ENCODE data around the gene LTBP4.

LTBP4 gene

GRCh38 chr19:40581531-40581930 is 19.6 kb upstream of the LTBP4 start:
- TF ChIP-seq CTCF (conservative IDR thresholded peaks at IDR 0.05; ENCODE audit: low read depth, low read length) = no peak
- H3K27ac ChIP-seq = no peak overlapping the region

GRCh38 chr19:40582467-40582866 is 18.7 kb upstream of the LTBP4 start:
- Histone ChIP-seq H3K9ac (no peak overlapping the region), H3K4me3 (IDR thresholded peaks at IDR 0.05; ENCODE audit: insufficient read depth, low read depth, low read length) (no peak overlapping the region)
- no peak for TF ChIP-seq CTCF (conservative IDR thresholded peaks at IDR 0.05; ENCODE audit: low read depth, low read length)

More at GRCh38 chr19:40581531-40581930, 19.6 kb upstream of the LTBP4 start:
- Histone ChIP-seq H3K27me3 (ENCODE audit: insufficient read depth, low read depth) (no peaks in the 10 kb centered on the region), H4K20me1 (ENCODE audit: insufficient read depth) (no peaks in the 10 kb centered on the region), H3K79me2 (ENCODE audit: insufficient read depth, low read depth) (no peaks in the 10 kb centered on the region), H3K4me3 (IDR thresholded peaks at IDR 0.05; ENCODE audit: insufficient read depth, low read depth, low read length) (no peak overlapping the region), H3K4me2 (no peak overlapping the region), H3K4me1 (ENCODE audit: low read depth, poor library complexity, severe bottlenecking) (peaks cover 13% of the 10 kb centered on the region), H3K36me3 (ENCODE audit: insufficient read depth) (no peaks in the 10 kb centered on the region; the same call in 1 of the 2 replicates), H2AFZ (ENCODE audit: low read depth) (no peak overlapping the region), H3K9ac (no peak overlapping the region)

GRCh38 chr19:40583283-40583682 is 17.9 kb upstream of the LTBP4 start:
- Histone ChIP-seq H3K4me1 (ENCODE audit: low read depth, poor library complexity, severe bottlenecking) (peaks cover under 1% of the 10 kb centered on the region), H4K20me1 (ENCODE audit: insufficient read depth) (no peaks in the 10 kb centered on the region), H2AFZ (ENCODE audit: low read depth) (no peak overlapping the region), H3K27me3 (ENCODE audit: insufficient read depth, low read depth) (no peaks in the 10 kb centered on the region), H3K9ac (no peak overlapping the region), H3K4me2 (no peak overlapping the region), H3K36me3 (ENCODE audit: insufficient read depth) (no peaks in the 10 kb centered on the region; the same call in 1 of the 2 replicates), H3K4me3 (IDR thresholded peaks at IDR 0.05; ENCODE audit: insufficient read depth, low read depth, low read length) (no peak overlapping the region), H3K79me2 (ENCODE audit: insufficient read depth, low read depth) (no peaks in the 10 kb centered on the region), H3K27ac (no peak overlapping the region)
- no peak for TF ChIP-seq CTCF (conservative IDR thresholded peaks at IDR 0.05; ENCODE audit: low read depth, low read length)

More at GRCh38 chr19:40582467-40582866, 18.7 kb upstream of the LTBP4 start:
- Histone ChIP-seq H4K20me1 (ENCODE audit: insufficient read depth) (no peaks in the 10 kb centered on the region), H3K27me3 (ENCODE audit: insufficient read depth, low read depth) (no peaks in the 10 kb centered on the region), H3K27ac (no peak overlapping the region), H3K36me3 (ENCODE audit: insufficient read depth) (no peaks in the 10 kb centered on the region; the same call in 1 of the 2 replicates), H3K4me2 (no peak overlapping the region), H3K79me2 (ENCODE audit: insufficient read depth, low read depth) (no peaks in the 10 kb centered on the region), H3K4me1 (ENCODE audit: low read depth, poor library complexity, severe bottlenecking) (peaks cover 9% of the 10 kb centered on the region), H2AFZ (ENCODE audit: low read depth) (no peak overlapping the region)

GRCh38 chr19:40584007-40584406 is 17.2 kb upstream of the LTBP4 start:
- no peaks in the 10 kb centered on the region for H3K79me2 ChIP-seq (ENCODE audit: insufficient read depth, low read depth)
- H3K4me1 ChIP-seq (ENCODE audit: low read depth, poor library complexity, severe bottlenecking) = no peaks in the 10 kb centered on the region
- no peak overlapping the region for H2AFZ ChIP-seq (ENCODE audit: low read depth)
- H3K36me3 ChIP-seq (ENCODE audit: insufficient read depth) = no peaks in the 10 kb centered on the region; the same call in 1 of the 2 replicates
- no peak overlapping the region for H3K4me2 ChIP-seq
- H3K4me3 ChIP-seq (IDR thresholded peaks at IDR 0.05; ENCODE audit: insufficient read depth, low read depth, low read length) = no peak overlapping the region
- H3K9ac ChIP-seq = no peak overlapping the region
- H4K20me1 ChIP-seq (ENCODE audit: insufficient read depth) = no peaks in the 10 kb centered on the region
- no peaks in the 10 kb centered on the region for H3K27me3 ChIP-seq (ENCODE audit: insufficient read depth, low read depth)
- no peak overlapping the region for H3K27ac ChIP-seq
- no peak for TF ChIP-seq CTCF (conservative IDR thresholded peaks at IDR 0.05; ENCODE audit: low read depth, low read length)

Data from KMS-11 (cell line).